Measurements from ENCODE around the gene COX11.

COX11 gene

GRCh38 chr17:54982399-54982798 lies 13.9 kb upstream of the COX11 start:
- peak overlapping the region; percentile 24 for H3K4me3 ChIP-seq (ENCODE audit: low read depth, low read length)
- H3K27me3 ChIP-seq (ENCODE audit: insufficient read depth, low read length), result no peaks in the 10 kb centered on the region
- peaks cover 18% of the 10 kb centered on the region for H3K36me3 ChIP-seq (ENCODE audit: insufficient read depth, low read length)
- H3K4me1 ChIP-seq (ENCODE audit: control insufficient read depth, insufficient read depth, low read length, unreplicated experiment), result peaks cover 43% of the 10 kb centered on the region
- peak overlapping the region; percentile 84 for H3K27ac ChIP-seq (ENCODE audit: low read depth, low read length)
- no peak overlapping the region for H2AFZ ChIP-seq (ENCODE audit: low read length, unreplicated experiment)
- H3K79me2 ChIP-seq (ENCODE audit: control insufficient read depth, insufficient read depth, low read length, unreplicated experiment), result peaks cover 16% of the 10 kb centered on the region

GRCh38 chr17:54980375-54980774 lies 11.9 kb upstream of the COX11 start:
- H3K36me3 ChIP-seq (ENCODE audit: insufficient read depth, low read length), result peaks cover 18% of the 10 kb centered on the region

GRCh38 chr17:54979657-54980056 lies 11.2 kb upstream of the COX11 start:
- no peak overlapping the region for H3K27ac ChIP-seq (ENCODE audit: low read depth, low read length)
- H3K4me1 ChIP-seq (ENCODE audit: control insufficient read depth, insufficient read depth, low read length, unreplicated experiment), result peaks cover 31% of the 10 kb centered on the region
- H2AFZ ChIP-seq (ENCODE audit: low read length, unreplicated experiment), result no peak overlapping the region
- no peaks in the 10 kb centered on the region for H3K27me3 ChIP-seq (ENCODE audit: insufficient read depth, low read length)
- H3K79me2 ChIP-seq (ENCODE audit: control insufficient read depth, insufficient read depth, low read length, unreplicated experiment), result peaks cover 16% of the 10 kb centered on the region
- no peak overlapping the region for H3K4me3 ChIP-seq (ENCODE audit: low read depth, low read length)
- peaks cover 18% of the 10 kb centered on the region for H3K36me3 ChIP-seq (ENCODE audit: insufficient read depth, low read length)

More at GRCh38 chr17:54980375-54980774, 11.9 kb upstream of the COX11 start:
- Histone ChIP-seq H2AFZ (ENCODE audit: low read length, unreplicated experiment) (no peak overlapping the region), H3K4me3 (ENCODE audit: low read depth, low read length) (no peak overlapping the region), H3K27ac (ENCODE audit: low read depth, low read length) (no peak overlapping the region), H3K4me1 (ENCODE audit: control insufficient read depth, insufficient read depth, low read length, unreplicated experiment) (peaks cover 36% of the 10 kb centered on the region), H3K79me2 (ENCODE audit: control insufficient read depth, insufficient read depth, low read length, unreplicated experiment) (peaks cover 22% of the 10 kb centered on the region), H3K27me3 (ENCODE audit: insufficient read depth, low read length) (no peaks in the 10 kb centered on the region)

GRCh38 chr17:54977744-54978143 lies 9.3 kb upstream of the COX11 start:
- no peak overlapping the region for H2AFZ ChIP-seq (ENCODE audit: low read length, unreplicated experiment)
- H3K36me3 ChIP-seq (ENCODE audit: insufficient read depth, low read length), result peaks cover 18% of the 10 kb centered on the region
- peaks cover 20% of the 10 kb centered on the region for H3K79me2 ChIP-seq (ENCODE audit: control insufficient read depth, insufficient read depth, low read length, unreplicated experiment)

GRCh38 chr17:54976316-54976715 lies 7.9 kb upstream of the COX11 start:
- peaks cover 31% of the 10 kb centered on the region for H3K79me2 ChIP-seq (ENCODE audit: control insufficient read depth, insufficient read depth, low read length, unreplicated experiment)
- no peak overlapping the region for H3K4me3 ChIP-seq (ENCODE audit: low read depth, low read length)
- H3K27ac ChIP-seq (ENCODE audit: low read depth, low read length), result no peak overlapping the region
- peaks cover 16% of the 10 kb centered on the region for H3K36me3 ChIP-seq (ENCODE audit: insufficient read depth, low read length)
- H3K4me1 ChIP-seq (ENCODE audit: control insufficient read depth, insufficient read depth, low read length, unreplicated experiment), result peaks cover 6% of the 10 kb centered on the region
- no peaks in the 10 kb centered on the region for H3K27me3 ChIP-seq (ENCODE audit: insufficient read depth, low read length)
- H2AFZ ChIP-seq (ENCODE audit: low read length, unreplicated experiment), result no peak overlapping the region

More at GRCh38 chr17:54977744-54978143, 9.3 kb upstream of the COX11 start:
- Histone ChIP-seq H3K27me3 (ENCODE audit: insufficient read depth, low read length) (no peaks in the 10 kb centered on the region), H3K4me3 (ENCODE audit: low read depth, low read length) (no peak overlapping the region), H3K4me1 (ENCODE audit: control insufficient read depth, insufficient read depth, low read length, unreplicated experiment) (peaks cover 19% of the 10 kb centered on the region), H3K27ac (ENCODE audit: low read depth, low read length) (no peak overlapping the region)

- Histone ChIP-seq H2AFZ (ENCODE audit: low read length, unreplicated experiment) (no peak overlapping the region), H3K36me3 (ENCODE audit: insufficient read depth, low read length) (0 out of 2 replicates have a peak, but pooled peaks cover 7% of the 10 kb centered on the region), H3K4me1 (ENCODE audit: control insufficient read depth, insufficient read depth, low read length, unreplicated experiment) (peaks cover 13% of the 10 kb centered on the region), H3K79me2 (ENCODE audit: control insufficient read depth, insufficient read depth, low read length, unreplicated experiment) (peaks cover 38% of the 10 kb centered on the region), H3K27ac (ENCODE audit: low read depth, low read length) (no peak overlapping the region), H3K4me3 (ENCODE audit: low read depth, low read length) (no peak overlapping the region), H3K27me3 (ENCODE audit: insufficient read depth, low read length) (no peaks in the 10 kb centered on the region)
Measured at GRCh38 chr17:54974759-54975158, 6.3 kb upstream of the COX11 start.

GRCh38 chr17:54972406-54973138 lies 4.1 kb upstream of the COX11 start:
- Histone ChIP-seq H3K27ac (ENCODE audit: low read depth, low read length) (no peak overlapping the region), H3K4me1 (ENCODE audit: control insufficient read depth, insufficient read depth, low read length, unreplicated experiment) (peaks cover 12% of the 10 kb centered on the region), H3K4me3 (ENCODE audit: low read depth, low read length) (no peak overlapping the region), H3K27me3 (ENCODE audit: insufficient read depth, low read length) (no peaks in the 10 kb centered on the region), H2AFZ (ENCODE audit: low read length, unreplicated experiment) (no peak overlapping the region), H3K36me3 (ENCODE audit: insufficient read depth, low read length) (no peaks in the 10 kb centered on the region), H3K79me2 (ENCODE audit: control insufficient read depth, insufficient read depth, low read length, unreplicated experiment) (peaks cover 49% of the 10 kb centered on the region)

- Histone ChIP-seq H3K4me3 (ENCODE audit: low read depth, low read length) (no peak overlapping the region), H3K79me2 (ENCODE audit: control insufficient read depth, insufficient read depth, low read length, unreplicated experiment) (peaks cover 53% of the 10 kb centered on the region), H3K27ac (ENCODE audit: low read depth, low read length) (no peak overlapping the region), H3K36me3 (ENCODE audit: insufficient read depth, low read length) (no peaks in the 10 kb centered on the region), H3K27me3 (ENCODE audit: insufficient read depth, low read length) (no peaks in the 10 kb centered on the region), H3K4me1 (ENCODE audit: control insufficient read depth, insufficient read depth, low read length, unreplicated experiment) (peaks cover 16% of the 10 kb centered on the region), H2AFZ (ENCODE audit: low read length, unreplicated experiment) (no peak overlapping the region)
Measured at GRCh38 chr17:54971901-54972300, 3.4 kb upstream of the COX11 start.

- H3K36me3 ChIP-seq (ENCODE audit: insufficient read depth, low read length), result no peaks in the 10 kb centered on the region
- H3K4me1 ChIP-seq (ENCODE audit: control insufficient read depth, insufficient read depth, low read length, unreplicated experiment), result peaks cover 21% of the 10 kb centered on the region
- H3K27ac ChIP-seq (ENCODE audit: low read depth, low read length), result no peak overlapping the region
- no peak overlapping the region for H3K4me3 ChIP-seq (ENCODE audit: low read depth, low read length)
- no peak overlapping the region for H2AFZ ChIP-seq (ENCODE audit: low read length, unreplicated experiment)
- no peaks in the 10 kb centered on the region for H3K27me3 ChIP-seq (ENCODE audit: insufficient read depth, low read length)
- peaks cover 57% of the 10 kb centered on the region for H3K79me2 ChIP-seq (ENCODE audit: control insufficient read depth, insufficient read depth, low read length, unreplicated experiment)
Measured at GRCh38 chr17:54971147-54971546, 2.7 kb upstream of the COX11 start.

- Histone ChIP-seq H3K4me1 (ENCODE audit: control insufficient read depth, insufficient read depth, low read length, unreplicated experiment) (peaks cover 21% of the 10 kb centered on the region), H3K27ac (ENCODE audit: low read depth, low read length) (no peak overlapping the region), H3K27me3 (ENCODE audit: insufficient read depth, low read length) (no peaks in the 10 kb centered on the region), H3K36me3 (ENCODE audit: insufficient read depth, low read length) (peaks cover 5% of the 10 kb centered on the region), H3K79me2 (ENCODE audit: control insufficient read depth, insufficient read depth, low read length, unreplicated experiment) (peaks cover 67% of the 10 kb centered on the region), H3K4me3 (ENCODE audit: low read depth, low read length) (peak overlapping the region; percentile 82), H2AFZ (ENCODE audit: low read length, unreplicated experiment) (peak overlapping the region; percentile 55)
Measured at GRCh38 chr17:54969658-54970572, 1.5 kb upstream of the COX11 start.

Data from ACC112 (cell line).